IPS DF 19.7 (cell line): ENCODE measurements around the gene NSD2.
"Not testable (repeated sequence)": the region's sequence is repeated elsewhere in the genome, so short reads cannot be mapped to it uniquely, and the experiment has no call there.

Source experiments
- DNase-seq: peaks from one replicate; pipeline ENCODE4 v3.0.0-alpha.2; 2013; ENCODE audit warnings: low read depth, low spot score

The NSD2 gene

DNA sequence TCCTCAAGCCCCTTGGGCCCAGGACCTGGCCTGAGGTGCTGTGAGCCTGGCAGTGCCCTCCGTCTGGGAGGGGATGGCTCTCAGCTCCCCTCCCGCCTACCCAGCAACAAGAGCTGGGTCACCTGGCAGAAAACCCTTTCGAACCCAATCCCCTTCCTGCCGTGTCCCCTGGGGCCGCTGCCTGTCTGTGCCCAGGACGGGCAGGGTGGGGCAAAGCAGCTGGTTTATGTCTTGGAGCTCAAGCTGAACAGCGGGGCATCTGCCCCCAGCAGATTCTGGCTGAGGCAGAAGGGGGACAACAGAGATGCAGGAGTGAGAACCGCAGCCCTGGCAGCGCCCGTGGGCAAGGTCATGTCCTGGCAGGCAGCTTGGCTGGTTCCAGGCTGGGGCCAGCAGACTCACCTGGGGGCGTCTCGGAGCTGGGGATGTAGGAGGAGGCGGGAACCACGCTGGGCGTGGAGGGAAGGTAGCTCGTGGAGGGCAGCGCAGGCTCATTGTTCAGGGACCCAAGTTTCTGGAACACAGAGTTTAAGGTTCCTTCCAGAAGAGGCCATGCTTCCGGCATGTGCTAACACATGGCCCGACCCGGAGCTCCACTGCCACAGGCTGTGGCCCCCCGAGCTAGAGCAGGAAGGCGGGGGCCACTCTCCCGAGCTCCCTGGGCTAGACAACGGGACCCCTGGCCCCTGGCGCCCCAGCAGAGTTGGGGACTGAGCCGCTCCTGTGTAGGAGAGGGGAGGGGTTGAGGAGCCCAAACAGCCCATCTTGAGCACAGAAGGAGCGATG lies 113.4 kb downstream of the NSD2 start:
- no peak for DNase-seq

DNA sequence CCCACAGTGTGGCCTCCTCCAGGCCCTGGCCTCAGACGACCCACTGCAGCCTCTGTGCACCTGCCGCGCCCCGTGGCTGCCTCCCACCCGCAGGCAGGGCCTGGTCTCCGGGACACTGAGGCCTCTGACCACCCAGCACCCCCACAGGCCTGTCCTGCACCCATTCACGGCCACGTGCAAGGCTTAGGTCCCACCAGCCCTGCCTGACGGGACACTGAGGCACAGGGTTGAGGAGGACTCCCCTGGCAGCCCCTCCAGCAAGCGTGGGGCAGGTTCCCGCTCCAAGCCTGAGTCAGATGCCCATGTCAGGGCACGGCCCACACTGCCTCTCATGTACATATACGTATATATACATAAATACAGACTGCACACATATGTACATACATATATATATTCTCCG lies 114.1 kb downstream of the NSD2 start:
- DNase-seq, result no peak

DNA sequence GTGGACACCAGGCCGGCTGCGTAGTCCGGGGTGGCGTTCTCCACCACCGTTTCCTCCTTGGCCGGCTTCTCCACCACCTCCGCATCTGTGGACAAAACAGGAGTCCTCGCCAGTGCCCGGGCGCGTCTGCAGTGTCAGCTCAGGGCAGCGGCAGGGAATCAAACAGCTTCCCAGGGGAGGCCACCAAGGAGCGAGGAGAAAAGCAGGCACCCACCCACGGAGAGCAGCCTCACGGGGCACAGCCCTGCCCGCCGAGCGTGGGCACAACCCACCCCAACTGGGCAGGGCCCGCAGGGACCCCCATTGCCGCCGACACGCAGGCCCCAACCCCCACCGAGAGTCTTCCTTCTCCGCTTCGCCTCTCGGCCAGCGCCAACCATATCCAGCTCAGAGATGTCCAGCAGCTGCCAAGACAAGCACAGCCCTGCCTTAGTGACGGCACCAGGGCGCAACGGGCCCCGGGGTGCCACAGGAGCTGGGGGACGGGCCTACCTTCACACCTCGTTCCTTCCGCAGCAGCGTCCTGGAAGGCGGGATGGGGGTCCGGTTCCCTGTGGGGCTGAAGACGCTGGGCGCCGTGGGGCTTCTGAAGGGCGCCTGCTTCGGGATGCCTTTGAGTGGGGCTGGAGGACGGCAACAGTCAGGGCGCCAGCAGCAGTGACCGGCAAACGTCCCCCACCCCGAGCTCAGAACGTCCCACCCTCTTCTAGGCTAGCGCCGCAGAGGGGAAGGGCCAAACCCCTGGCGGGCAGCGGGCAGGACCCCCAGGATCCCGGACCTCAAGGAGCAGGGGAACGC lies 114.8 kb downstream of the NSD2 start:
- no peak for DNase-seq

DNA sequence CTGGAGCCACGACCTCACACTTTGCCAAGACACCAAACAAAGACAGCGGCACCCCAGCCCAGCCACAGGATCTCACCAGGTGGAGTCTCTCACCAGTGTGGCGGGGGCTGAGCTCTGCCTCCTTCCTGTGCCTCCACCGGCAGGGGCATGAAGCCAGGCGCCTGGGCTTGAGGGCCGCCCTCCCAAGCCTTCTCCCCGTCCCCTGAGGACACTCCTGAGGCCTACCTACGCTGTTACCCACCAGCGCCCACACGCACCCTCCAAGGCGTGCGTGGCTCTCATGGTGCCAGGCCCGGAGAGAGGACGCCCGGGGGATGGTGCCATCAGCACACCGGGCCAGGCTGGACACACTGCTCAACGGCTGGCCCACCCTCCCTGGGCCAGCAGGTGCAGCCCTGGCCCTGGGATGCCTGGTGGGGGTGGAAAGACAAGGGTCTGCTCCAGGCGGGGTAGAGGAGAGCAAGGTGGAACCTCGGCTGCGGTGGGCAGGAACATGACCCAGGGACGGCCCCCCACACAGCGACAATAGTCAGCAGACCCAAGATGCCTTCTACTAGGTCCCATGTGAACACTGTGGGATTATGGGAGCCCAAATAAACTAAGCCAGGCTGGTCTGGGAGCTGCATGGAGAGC lies 115.5 kb downstream of the NSD2 start:
- DNase-seq, result no peak

DNA sequence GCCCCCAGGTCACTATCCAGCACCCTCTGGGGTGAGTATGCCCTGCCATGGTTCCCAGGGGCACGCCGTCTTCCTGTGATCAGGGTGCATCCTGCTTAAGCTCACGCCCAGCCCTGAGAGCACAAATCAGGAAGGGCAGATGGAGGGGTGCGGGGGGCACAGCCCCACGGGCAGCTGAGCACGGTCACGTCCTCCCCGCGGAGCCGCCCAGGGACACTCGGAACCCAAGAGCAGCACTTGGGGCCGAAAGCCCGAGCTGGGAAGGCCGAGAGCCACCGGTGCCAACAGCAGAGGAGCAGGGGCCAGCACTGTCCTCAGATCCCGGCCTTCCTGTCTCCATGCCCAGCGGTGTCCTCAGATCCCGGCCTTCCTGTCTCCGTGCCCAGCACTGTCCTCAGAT lies 116.1 kb downstream of the NSD2 start:
- DNase-seq, result no peak

DNA sequence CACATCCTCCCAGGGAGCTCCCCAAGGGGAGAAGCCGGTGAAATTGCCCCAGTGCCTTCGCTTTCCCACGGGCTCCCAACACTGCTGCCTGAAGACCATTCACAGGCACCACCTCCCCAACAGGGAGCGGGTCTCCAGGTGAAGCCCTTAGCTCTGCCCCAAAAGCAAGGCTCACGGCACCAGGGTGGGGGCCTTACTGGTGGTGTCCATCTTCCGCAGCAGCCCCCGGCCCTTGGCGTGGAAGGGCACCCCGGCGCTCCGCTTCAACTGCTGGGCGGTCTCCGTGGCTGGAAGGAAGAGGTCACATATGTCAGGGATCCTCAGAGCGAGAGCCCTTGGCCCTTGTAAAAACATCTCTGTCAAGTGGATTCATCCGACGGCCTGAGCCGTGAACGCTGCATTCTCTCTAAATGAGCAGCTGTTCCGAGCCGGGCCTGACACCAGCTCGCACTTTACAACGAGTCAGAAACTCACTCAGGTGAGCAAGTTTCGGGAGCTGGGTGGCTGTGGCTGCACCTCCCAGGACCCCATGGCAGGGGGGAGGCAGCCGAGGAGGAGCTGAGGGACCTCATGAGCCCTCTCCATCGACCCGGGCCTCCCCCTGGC lies 116.6 kb downstream of the NSD2 start:
- no peak for DNase-seq

DNA sequence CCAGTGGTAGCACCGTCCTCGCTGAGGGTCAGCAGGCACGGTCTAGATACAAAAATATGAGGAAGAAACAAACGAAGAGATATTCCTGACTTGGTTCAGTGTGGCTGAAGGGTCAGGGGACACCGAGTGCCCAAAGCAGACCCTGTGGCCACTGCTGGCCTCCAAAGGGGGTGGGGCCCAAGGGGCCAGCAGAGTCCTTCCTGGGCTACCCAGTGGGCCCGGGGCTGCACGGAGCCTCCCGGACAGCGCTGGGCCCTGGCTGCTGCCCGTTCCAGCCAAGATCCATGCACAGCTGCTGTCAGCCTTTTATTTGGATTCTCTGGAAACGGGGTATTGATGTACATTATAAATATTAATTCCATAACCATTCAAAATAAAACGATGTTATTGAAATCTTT lies 117.1 kb downstream of the NSD2 start:
- no peak for DNase-seq

DNA sequence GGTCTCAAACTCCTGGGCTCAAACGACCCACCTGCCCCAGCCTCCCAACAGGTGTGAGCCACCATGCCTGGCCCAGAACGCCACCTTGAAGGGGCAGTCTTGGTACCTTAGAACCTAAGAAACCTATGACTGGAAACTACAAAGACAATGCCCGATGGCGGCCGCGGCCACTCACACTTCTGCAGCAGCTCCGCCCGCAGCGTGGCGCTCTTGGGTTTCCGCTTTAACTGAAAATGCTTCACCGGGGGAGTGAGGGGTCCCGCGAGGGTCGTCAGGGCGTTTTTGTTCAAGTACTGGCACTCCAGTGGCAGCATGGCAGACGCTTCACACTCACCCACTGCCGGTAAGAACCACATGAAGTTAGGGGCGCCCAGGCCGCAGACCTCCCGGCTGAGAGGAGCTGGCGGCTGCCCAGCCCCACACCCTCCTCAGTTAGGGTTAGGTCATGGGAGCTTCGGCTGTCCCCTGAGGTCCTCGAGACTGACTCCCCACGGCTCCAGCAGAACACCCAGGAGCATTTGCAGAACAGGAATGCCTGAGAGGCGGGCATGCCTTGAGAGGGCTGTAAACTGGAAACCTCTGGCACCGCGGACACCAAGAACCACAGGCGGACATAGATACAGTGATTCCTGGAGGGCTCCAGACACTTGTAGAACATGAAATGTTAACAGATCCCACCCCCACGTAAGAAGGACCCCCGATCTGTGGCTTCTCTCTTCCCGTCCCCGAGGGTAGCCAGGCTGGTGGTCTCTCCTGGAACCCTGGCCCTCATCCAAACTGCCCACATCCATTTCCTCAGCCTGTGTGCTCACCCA lies 118.5 kb downstream of the NSD2 start:
- DNase-seq, result no peak

DNA sequence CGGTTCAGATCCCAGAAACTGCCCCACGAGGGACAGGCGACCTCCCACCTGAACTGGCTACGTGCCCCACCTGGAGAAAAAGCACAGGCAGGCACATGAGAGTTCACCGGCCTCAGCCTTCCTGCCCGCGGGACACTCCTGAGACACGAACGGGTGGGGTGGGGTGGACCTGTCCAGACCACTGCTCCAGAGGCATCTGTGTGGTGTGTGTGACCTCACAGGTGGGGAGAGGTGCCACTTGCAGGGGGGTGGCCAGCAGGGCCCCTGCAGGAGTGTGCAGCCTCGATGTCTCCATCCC lies 119.1 kb downstream of the NSD2 start:
- no peak for DNase-seq

DNA sequence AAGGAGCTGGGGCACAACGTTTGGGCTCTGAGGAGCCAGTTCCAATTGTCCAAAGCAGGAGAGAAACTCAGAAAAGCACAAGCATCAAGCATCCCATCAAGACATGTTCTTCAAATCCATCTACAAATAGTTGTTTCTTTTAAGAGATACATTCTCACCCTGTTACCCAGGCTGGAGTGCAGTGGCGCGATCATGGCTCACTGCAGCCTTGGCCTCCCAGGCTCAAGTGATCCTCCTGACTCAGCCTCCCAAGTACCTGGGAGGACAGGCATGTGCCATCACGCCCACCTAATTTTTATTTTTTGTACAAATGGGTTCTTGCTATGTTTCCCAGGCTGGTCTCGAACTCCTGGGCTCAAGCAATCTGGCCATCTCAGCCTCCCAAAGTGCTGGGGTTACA lies 119.5 kb downstream of the NSD2 start:
- DNase-seq, result no peak

DNA sequence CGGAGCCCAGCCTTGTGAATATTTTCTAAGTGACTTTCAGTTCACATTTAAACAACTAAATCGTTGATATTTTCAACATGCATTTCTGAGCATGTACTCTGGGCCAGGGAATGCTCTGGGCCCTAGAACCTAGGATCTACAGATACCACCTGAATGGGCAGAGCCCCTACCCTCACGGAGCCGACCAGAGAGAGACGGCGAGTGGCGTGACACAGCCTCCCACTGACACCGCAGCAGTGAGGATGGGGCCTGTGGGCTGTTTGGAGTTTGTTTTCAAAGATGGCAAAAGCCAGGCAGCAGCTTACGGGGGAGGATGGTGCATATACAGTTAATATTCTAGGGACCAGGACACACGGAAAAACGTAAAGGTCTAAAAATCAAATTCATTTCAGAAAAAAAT lies 119.9 kb downstream of the NSD2 start:
- no peak for DNase-seq

DNA sequence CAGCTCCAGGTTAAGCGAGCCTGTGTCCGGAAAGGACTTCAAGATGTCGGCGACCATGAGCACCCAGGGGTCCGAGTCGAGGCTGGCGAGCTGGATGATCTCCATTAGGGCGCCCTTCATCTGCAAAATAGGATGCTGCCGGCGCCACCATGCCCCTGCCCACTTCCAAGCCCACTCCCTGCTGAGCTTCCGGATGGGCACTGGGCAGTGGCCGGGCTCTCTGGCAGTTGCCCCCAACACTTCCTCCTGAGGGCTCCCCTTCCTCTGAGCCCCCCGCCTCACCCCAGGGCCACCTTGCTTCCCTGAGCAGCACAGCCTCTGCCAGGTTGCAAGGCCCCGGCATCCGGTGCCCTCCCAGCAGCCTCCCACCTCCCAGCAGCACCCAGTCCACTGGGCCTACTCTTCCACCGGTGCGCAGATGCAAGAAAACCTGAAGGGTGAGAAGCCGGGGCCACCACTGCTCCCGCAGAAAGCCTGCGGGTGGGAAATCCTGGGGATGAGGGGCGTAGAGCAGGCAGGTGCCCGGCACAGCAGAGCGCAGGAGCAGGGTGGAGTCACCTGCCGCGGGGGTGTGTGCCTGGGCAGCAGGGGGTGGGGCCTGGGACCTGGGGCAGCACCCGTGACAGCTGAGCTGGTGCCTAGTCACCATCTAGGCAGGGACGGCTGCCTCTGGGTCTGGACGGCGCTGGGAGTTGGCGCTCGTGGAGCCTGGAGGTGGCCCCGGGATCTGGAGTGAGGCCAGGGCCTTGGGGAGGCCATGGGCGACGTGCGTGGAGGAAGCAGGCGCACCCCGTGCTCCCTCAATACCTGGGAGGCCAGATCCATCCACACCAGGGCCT lies 120.6 kb downstream of the NSD2 start:
- no peak for DNase-seq

DNA sequence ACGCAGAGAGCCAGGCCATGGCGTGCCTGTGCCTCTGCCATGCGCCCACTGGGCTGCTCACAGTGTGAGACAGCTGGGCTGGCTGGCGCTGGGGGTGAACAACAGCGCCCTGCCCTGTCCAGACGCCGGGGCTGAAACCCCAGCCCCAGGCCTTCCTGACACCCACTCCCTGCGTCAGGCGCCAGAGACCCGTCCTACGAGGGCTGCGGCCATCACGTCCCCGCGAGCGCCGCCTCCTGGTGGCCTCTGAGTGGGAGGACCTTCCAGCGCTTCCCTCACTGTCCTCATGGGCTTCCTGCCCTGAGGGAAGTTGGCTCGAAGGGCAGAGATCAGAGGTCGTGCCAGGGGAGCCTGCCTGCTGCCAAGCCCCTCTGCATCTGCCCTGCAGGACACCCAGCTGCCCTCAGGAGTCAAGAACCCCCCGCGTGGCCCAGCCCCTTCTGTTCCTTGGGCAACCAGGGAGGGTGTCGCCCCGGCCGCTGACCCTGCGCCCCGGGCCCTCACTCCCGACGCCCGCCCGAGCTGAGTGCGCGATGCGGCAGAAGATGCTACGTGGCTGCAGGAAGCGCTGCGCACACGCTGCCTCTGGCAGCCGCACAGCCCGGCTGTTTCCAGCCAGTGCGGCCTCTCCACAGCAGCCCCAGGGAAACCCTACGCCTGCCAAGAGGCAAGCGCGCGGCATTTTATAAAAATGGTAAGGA lies 121.4 kb downstream of the NSD2 start:
- DNase-seq, result no peak

DNA sequence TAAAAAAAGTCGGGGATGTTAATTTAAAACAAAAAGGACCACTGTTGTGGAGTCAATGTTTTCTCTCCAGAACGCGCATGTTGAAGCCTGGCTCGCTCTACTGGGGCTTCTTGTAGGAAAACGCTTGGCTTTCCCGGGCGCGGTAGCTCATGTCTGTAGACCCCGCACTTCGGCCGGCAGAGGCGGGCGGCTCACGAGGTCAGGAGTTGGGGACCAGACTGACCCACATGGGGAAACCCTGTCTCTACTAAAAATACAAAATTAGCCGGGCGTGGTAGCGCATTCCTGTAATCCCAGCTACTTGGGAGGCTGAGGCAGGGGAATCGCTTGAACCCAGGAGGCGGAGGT lies 122.0 kb downstream of the NSD2 start:
- DNase-seq, result no peak

DNA sequence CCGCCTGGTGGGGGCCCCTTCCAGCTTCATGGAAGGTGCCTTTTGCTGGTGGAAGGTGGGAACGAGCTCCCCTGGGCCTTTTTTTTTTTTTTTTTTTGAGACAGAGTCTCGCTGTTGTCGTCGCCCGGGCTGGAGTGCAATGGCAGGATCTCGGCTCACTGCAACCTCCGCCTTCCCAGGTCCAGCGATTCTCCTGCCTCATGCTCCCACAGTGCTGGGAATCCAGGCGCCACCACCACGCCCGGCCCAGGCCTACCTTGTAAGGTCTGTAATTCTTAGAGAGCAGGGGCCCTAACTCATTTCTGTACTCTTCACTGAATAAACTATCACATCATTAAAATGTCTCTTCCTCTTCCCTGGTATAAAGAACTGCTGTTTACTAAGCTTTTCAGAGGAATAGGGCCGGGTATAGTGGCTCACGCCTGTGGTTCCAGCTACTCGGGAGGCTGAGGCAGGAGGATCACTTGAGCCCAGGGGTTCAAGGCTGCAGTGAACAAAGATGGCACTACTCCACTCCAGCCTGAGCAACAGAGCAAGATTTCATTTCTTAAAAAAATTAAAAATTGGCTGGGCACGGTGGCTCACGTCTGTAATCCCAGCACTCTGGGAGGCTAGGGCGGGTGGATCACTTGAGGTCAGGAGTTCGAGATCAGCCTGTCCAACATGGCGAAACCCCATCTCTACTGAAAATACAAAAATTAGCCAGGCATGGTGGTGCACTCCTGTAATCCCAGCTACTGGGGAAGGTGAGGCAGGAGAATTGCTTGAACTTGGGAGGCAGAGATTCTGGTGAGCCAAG lies 122.7 kb downstream of the NSD2 start:
- DNase-seq, result not testable (repeated sequence)

DNA sequence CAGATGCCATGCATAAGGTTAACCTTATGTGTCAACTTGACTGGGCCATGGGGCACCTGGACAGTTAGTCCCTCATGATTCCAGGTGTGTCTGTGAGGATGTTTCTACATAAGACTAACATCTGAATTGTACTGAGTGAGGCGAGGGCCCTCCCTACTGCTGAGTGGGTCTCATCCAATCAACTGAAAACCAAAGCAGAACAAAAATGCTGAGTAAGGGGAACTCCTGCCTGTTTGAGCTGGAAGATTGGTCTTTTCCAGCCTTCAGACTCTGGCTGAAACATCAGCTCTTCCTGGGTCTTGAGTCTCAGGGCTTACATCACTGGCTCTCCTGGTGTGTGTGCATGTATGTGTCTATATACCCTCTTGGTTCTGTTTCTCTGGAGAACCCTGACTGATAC lies 123.7 kb downstream of the NSD2 start:
- no peak for DNase-seq

DNA sequence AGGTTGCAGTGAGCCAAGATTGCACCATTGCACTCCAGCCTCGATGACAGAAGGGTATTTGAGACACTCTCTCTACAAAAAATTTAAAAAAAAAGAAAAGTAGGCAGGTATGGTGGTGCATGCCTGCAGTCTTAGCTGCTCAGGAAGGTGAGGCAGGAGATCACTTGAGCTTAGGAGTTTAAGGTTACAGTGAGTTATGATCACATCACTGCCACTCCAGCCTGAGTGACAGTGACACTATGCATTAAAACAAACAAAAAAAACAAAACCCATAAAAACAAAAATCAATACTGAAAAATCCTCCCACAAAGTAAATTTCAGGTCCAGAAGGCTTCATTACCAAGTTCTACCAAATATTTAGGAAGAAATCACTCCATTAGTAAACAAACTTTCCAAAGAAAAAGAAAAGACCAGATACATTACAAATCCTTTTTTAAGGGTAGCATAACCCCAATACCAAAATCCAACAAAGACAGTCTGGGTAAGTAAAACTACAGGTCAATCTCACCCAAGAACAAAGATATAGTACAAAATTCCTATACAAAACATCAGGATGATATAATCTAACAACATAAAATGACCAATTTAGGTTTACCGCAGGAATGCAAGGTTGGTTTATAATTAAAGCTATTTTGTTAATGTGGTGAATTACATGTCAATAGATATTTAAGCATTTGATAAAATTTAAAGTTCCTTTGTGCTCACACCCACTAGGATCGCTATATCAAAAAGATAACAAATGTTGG lies 125.8 kb downstream of the NSD2 start:
- DNase-seq, result no peak

DNA sequence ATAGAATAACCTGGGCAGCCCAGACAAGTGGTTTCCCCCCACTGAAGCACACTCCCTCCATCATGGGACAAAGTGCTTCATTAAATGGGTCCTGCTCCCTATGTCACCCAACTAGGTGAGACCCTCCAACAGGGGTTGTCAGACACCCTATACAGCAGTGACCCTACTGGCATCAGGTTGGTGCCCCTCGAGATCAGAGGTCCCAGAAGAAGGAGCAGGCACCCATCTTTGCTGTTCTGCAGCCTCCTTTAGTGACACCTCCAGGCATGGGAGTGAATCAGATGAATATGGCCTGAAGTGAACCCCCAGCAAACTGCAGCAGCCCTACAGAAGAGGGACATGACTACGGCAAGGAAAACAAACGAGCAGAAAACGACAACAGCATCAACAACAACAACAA lies 126.5 kb downstream of the NSD2 start:
- DNase-seq, result no peak

DNA sequence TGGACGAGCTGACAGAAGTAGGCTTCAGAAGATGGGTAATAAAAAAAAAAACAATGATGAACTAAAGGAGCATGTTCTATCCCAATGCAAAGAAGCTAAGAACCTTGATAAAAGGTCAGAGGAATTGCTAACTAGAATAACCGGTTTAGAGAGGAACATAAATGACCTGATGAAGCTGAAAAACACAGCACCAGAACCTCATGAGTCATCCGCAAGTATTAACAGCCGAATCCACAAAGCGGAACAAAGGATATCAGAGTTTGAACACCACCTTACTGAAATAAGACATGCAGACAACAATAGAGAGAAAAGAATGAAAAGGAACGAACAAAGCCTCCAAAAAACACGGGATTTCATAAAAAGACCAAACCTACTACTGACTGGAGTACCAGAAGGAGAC lies 127.1 kb downstream of the NSD2 start:
- DNase-seq, result no peak
